Transverse colon (tissue), 4 donors: ENCODE data around the gene CAPN1.

ENCODE experiments used
- EP300 ChIP-seq: sonication (generic); formaldehyde crosslinking; IDR thresholded peaks from one replicate; pipeline ENCODE4 v1.6.1; 2017; ENCODE audit warnings: antibody characterized with exemption, low read depth
- POLR2A ChIP-seq: fragments of 450-650 bp; IDR thresholded peaks from one replicate; pipeline ENCODE4 v1.6.1; 2016; ENCODE audit warnings: antibody characterized with exemption, mild to moderate bottlenecking, moderate library complexity
- POLR2AphosphoS5 ChIP-seq, 3 donors: sonication (generic); formaldehyde crosslinking; IDR thresholded peaks; one replicate each; pipeline ENCODE4 v1.6.1; 2016; ENCODE audit warnings: antibody characterized with exemption in 3 of 3
- TF ChIP-seq, protein P1 (sequence below), 5 experiments: fragments of 200-600 bp in 3 of 5; fragments of 450-650 bp in 2 of 5; sonication (generic) in 3 of 5; IDR thresholded peaks; 1 replicate in 2 of 5; 2 replicates in 3 of 5; pipeline ENCODE4 v1.5.1; 2016 to 2017; ENCODE audit warnings: antibody characterized with exemption in 5 of 5, inconsistent platforms in 3 of 5, mild to moderate bottlenecking in 2 of 5, moderate library complexity in 1 of 5

DNA sequence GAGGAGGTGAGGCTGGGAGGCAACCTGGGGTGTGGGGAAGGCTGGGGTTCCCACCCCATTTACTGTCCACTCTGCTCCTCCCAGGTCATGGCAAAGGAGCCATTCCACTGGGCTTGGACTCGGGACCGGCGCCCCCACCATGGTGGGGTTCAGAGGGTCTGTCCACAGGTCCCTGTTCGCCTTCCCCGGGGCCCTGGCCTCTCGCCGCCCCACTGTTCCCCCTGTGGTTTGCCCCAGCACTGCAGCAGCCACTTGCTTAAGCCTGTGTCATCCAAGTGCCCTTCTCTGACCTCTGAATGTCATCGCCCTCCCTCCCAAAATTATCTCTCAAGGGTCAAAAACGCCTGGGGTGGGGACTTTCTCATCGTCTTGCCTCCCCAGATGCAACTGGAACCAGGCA is 9.1 kb upstream of the CAPN1 start:
- TF ChIP-seq POLR2A (no peak), POLR2AphosphoS5 (IDR thresholded peaks at IDR 0.05) (no peak), EP300 (no peak)
- TF ChIP-seq, protein P1, sequence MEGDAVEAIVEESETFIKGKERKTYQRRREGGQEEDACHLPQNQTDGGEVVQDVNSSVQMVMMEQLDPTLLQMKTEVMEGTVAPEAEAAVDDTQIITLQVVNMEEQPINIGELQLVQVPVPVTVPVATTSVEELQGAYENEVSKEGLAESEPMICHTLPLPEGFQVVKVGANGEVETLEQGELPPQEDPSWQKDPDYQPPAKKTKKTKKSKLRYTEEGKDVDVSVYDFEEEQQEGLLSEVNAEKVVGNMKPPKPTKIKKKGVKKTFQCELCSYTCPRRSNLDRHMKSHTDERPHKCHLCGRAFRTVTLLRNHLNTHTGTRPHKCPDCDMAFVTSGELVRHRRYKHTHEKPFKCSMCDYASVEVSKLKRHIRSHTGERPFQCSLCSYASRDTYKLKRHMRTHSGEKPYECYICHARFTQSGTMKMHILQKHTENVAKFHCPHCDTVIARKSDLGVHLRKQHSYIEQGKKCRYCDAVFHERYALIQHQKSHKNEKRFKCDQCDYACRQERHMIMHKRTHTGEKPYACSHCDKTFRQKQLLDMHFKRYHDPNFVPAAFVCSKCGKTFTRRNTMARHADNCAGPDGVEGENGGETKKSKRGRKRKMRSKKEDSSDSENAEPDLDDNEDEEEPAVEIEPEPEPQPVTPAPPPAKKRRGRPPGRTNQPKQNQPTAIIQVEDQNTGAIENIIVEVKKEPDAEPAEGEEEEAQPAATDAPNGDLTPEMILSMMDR (IDR thresholded peaks at IDR 0.05) = no peak
